K562 (cell line): Measurements from ENCODE around the gene MEAF6. TPM values are rescaled to one million over a fixed set of nuclear protein-coding genes. Genes with fewer than 3 reads are reported as not detected.

Experiments
- ATF1 ChIP-seq, 2 experiments: fragments of 450-650 bp in 1 of 2; IDR thresholded peaks; 2 replicates each; pipeline ENCODE4 v1.6.1; 2016; ENCODE audit warnings: missing compliant biosample characterization in 1 of 2, missing genetic modification characterization in 1 of 2
- CHD4 ChIP-seq: fragments of 200-600 bp; sonication (generic); IDR thresholded peaks from 3 replicates; pipeline ENCODE4 v1.6.1; 2012; ENCODE audit warnings: low read depth, mild to moderate bottlenecking, mixed read lengths, low read length, inconsistent platforms; ENCODE audit not compliant: insufficient read depth, insufficient replicate concordance, poor library complexity, severe bottlenecking
- FOXA3 ChIP-seq, 2 experiments: fragments of 450-650 bp in 1 of 2; sonication (generic) in 1 of 2; formaldehyde crosslinking; IDR thresholded peaks in 1 of 2; conservative IDR thresholded peaks in 1 of 2; 2 replicates each; pipeline versions ENCODE4 v1.4.0 to v1.8.0; 2020 to 2022; ENCODE audit warnings: mild to moderate bottlenecking in 2 of 2, missing genetic modification reagents in 1 of 2
- HNRNPLL ChIP-seq: fragments of 200-400 bp; formaldehyde crosslinking; IDR thresholded peaks from 2 replicates; pipeline ENCODE4 v1.6.1; 2017; ENCODE audit warnings: low read length, low read depth, mild to moderate bottlenecking; ENCODE audit not compliant: poor library complexity, severe bottlenecking
- ILK ChIP-seq: fragments of 450-650 bp; IDR thresholded peaks from 2 replicates; pipeline ENCODE4 v1.6.1; 2016; ENCODE audit warnings: missing genetic modification characterization, low read depth, mild to moderate bottlenecking, missing compliant biosample characterization, moderate library complexity, borderline replicate concordance
- JUND ChIP-seq, 2 experiments: IDR thresholded peaks; 2 replicates in 1 of 2; 3 replicates in 1 of 2; pipeline ENCODE4 v1.6.1; 2011; ENCODE audit warnings: borderline replicate concordance in 2 of 2, low read depth in 2 of 2, low read length in 2 of 2, improper control_type of control experiment in 1 of 2, missing biosample characterization in 1 of 2, missing genetic modification characterization in 1 of 2, missing genetic modification reagents in 1 of 2
- MAZ ChIP-seq, 2 experiments: fragments of 450-650 bp in 1 of 2; sonication (generic) in 1 of 2; formaldehyde crosslinking; IDR thresholded peaks in 1 of 2; conservative IDR thresholded peaks in 1 of 2; 2 replicates each; pipeline versions ENCODE4 v1.4.0 to v1.5.0; 2020; ENCODE audit warnings: mild to moderate bottlenecking in 1 of 2, missing genetic modification reagents in 1 of 2
- MEF2D ChIP-seq: conservative IDR thresholded peaks from 2 replicates; pipeline ENCODE4 v1.6.1; 2016; ENCODE audit warnings: low read depth, missing genetic modification characterization, missing compliant biosample characterization
- NR1H2 ChIP-seq: sonication (generic); formaldehyde crosslinking; IDR thresholded peaks from 2 replicates; pipeline ENCODE4 v1.4.0; 2020; ENCODE audit warnings: mild to moderate bottlenecking, missing genetic modification reagents
- POLR2G ChIP-seq: fragments of 200-400 bp; formaldehyde crosslinking; IDR thresholded peaks from 2 replicates; pipeline ENCODE4 v1.6.1; 2017; ENCODE audit warnings: low read depth, mild to moderate bottlenecking, antibody characterized with exemption, low read length, moderate library complexity
- POLR3A ChIP-seq: IDR thresholded peaks from 2 replicates; pipeline ENCODE4 v1.6.1; 2011; ENCODE audit warnings: borderline replicate concordance, mild to moderate bottlenecking, moderate library complexity; ENCODE audit not compliant: insufficient read length, insufficient read depth; ENCODE audit errors: extremely low read depth
- RBM25 ChIP-seq: fragments of 200-400 bp; formaldehyde crosslinking; IDR thresholded peaks from 2 replicates; pipeline ENCODE4 v1.6.1; 2018; ENCODE audit warnings: low read length, low read depth, moderate library complexity; ENCODE audit not compliant: severe bottlenecking
- RHOXF2B ChIP-seq: fragments of 250-450 bp; sonication (Bioruptor Pico); conservative IDR thresholded peaks from 2 replicates; pipeline ENCODE4 v1.5.1; 2021
- SMAD1 ChIP-seq: fragments of 150-350 bp; IDR thresholded peaks from 2 replicates; pipeline ENCODE4 v1.6.1; 2014; ENCODE audit warnings: low read length, low read depth; ENCODE audit not compliant: partially characterized antibody
- STAT5B ChIP-seq: fragments of 250-450 bp; sonication (Bioruptor Pico); IDR thresholded peaks from 2 replicates; pipeline ENCODE4 v1.8.0; 2021; ENCODE audit warnings: mild to moderate bottlenecking, inconsistent platforms
- WHSC1 ChIP-seq: IDR thresholded peaks from one replicate; pipeline ENCODE4 v1.6.1; 2012; ENCODE audit warnings: low read length, control low read depth, inconsistent platforms
- ZBTB7A ChIP-seq: IDR thresholded peaks from 2 replicates; pipeline ENCODE4 v1.6.1; 2011; ENCODE audit warnings: low read depth, mild to moderate bottlenecking, low read length, moderate library complexity, borderline replicate concordance; ENCODE audit not compliant: control insufficient read depth
- ZEB2 ChIP-seq: fragments of 450-650 bp; IDR thresholded peaks from 2 replicates; pipeline ENCODE4 v1.6.1; 2016
- ZNF274 ChIP-seq: IDR thresholded peaks from 2 replicates; pipeline ENCODE4 v1.6.1; 2011; ENCODE audit warnings: low read depth, mild to moderate bottlenecking, low read length, moderate library complexity, borderline replicate concordance
- ZNF764 ChIP-seq: fragments of 250-450 bp; sonication (Bioruptor Pico); IDR thresholded peaks from 2 replicates; pipeline ENCODE4 v1.4.0; 2020; ENCODE audit warnings: low read depth, mild to moderate bottlenecking, moderate library complexity
- ZNF785 ChIP-seq: fragments of 250-450 bp; sonication (Bioruptor Pico); IDR thresholded peaks from 2 replicates; pipeline ENCODE4 v1.4.0; 2020; ENCODE audit warnings: mild to moderate bottlenecking
- polyA plus RNA-seq, 8 experiments: library from polyadenylated mRNA; depleted of rRNA in 4 of 8; stranded (reverse) in 5 of 8; unstranded in 3 of 8; fragments of >200 nt; fragmentation: Nextera tagmentation in 2 of 8; fragmentation: Illumina TruSeq in 1 of 8; extraction: Ambion mirVana in 2 of 8; extraction: Trizol in 1 of 8; gene quantifications; 2 replicates each; pipeline versions ENCODE4 v1.2.1 to v1.2.3, GENCODE V29; 2011 to 2014; ENCODE audit warnings: inconsistent platforms in 1 of 8, missing spikeins in 1 of 8
- total RNA-seq, 7 experiments: library from RNA; depleted of rRNA in 6 of 7; stranded (reverse); fragments of >200 nt in 6 of 7; fragmentation: Illumina TruSeq in 2 of 7; extraction: Trizol in 2 of 7; gene quantifications; 2 replicates each; pipeline versions ENCODE4 v1.2.1 to v1.2.3, GENCODE V29; 2011 to 2021; ENCODE audit warnings: low replicate concordance in 1 of 7
- TF ChIP-seq, protein P1 (sequence below), 2 experiments: IDR thresholded peaks; 2 replicates each; pipeline ENCODE4 v1.6.1; 2011; ENCODE audit warnings: borderline replicate concordance in 1 of 2, control low read depth in 1 of 2, low read depth in 1 of 2, low read length in 1 of 2, mild to moderate bottlenecking in 1 of 2, mixed read lengths in 1 of 2, moderate library complexity in 1 of 2; ENCODE audit not compliant: insufficient read depth in 1 of 2, insufficient read length in 1 of 2, poor library complexity in 1 of 2, severe bottlenecking in 1 of 2; ENCODE audit errors: extremely low read depth in 1 of 2
- TF ChIP-seq, protein P2 (sequence below): fragments of 450-650 bp; formaldehyde crosslinking; IDR thresholded peaks from 2 replicates; pipeline ENCODE4 v1.4.0; 2020; ENCODE audit warnings: mild to moderate bottlenecking

Gene MEAF6
- total and polyA plus RNA-seq, 9 of the 15 experiments (the other 6 are each of a cell fraction or from before 2014, with no cell fraction given): 55.0 to 151 (median 92.3) TPM

DNA sequence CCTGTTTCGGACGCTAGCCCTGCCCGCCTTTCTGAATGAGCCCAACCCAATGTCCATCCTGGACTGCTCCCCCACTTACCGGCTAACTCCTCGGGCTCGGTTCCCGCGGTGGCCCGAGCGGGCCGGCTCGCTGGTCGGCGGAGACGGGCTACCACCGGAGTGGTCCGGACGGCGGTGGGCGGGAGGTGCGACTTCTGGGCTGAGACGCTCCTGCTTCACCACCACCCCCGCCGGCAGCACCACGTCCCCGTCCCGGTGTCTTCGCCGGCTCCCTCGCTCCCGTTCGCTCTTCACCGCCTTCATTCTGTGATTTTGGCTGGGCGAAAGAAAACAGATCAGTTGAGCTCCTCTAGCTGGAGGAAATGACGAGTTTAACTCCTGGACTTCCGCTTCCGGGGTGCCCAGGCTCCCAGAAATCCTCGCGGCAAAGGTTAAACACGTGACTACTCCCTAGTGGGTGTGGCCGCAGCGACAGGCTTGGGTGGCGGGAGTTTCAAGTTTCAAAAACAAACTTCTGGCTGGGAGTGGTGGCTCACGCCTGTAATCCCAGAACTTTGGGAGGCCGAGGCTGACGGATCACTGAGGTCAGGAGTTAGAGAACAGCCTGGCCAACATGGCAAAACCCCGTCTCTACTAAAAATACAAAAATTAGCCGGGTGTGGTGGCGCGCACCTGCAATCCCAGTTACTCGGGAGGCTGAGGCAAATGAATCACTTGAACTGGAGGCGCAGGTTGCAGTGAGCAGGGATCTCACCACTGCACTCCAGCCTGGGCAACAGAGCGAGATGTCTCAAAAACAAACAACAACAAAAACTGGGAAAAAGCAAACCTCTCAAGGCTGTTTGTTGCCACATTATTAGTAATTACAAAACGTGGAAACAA is 39.6 kb upstream of the MEAF6 start, which contains the start of gene SNIP1 (continued):
- TF ChIP-seq MAZ (CRISPR knock-in tag; conservative IDR thresholded peaks at IDR 0.05 in 1 of 2, IDR thresholded peaks at IDR 0.05 in 1 of 2) (peak; percentile 59 to 71; a peak in 3 of 4 replicates), ZNF785 (CRISPR knock-in tag) (no peak), ZBTB7A (no peak; the same call in 1 of the 2 replicates), ZNF764 (no peak), NR1H2 (CRISPR knock-in tag) (no peak), ZNF274 (no peak), RBM25 (peak; percentile 81), RHOXF2B (CRISPR knock-in tag) (no peak; the same call in 1 of the 2 replicates), FOXA3 (CRISPR knock-in tag; conservative IDR thresholded peaks at IDR 0.05 in 1 of 2, IDR thresholded peaks at IDR 0.05 in 1 of 2) (no peak), STAT5B (CRISPR knock-in tag) (no peak), SMAD1 (peak; percentile 53), ILK (tag) (no peak), HNRNPLL (no peak), WHSC1 (no peak), MEF2D (peak; percentile 32; the same call in 1 of the 2 replicates), CHD4 (no peak), ZEB2 (peak; percentile 49; the same call in 1 of the 2 replicates), POLR2G (peak; percentile 87), ATF1 (CRISPR knock-in tag; IDR thresholded peaks at IDR 0.05) (no peak), ATF1 (tag; IDR thresholded peaks at IDR 0.05) (peak; percentile 95), JUND (IDR thresholded peaks at IDR 0.05; ENCODE audit: borderline replicate concordance, low read depth, low read length) (peak; percentile 41; the same call in 1 of the 2 replicates), JUND (tag; IDR thresholded peaks at IDR 0.05; ENCODE audit: borderline replicate concordance, low read depth, low read length) (peak; percentile 39; the same call in 1 of the 3 replicates), POLR3A (no peak)
- TF ChIP-seq, protein P1, sequence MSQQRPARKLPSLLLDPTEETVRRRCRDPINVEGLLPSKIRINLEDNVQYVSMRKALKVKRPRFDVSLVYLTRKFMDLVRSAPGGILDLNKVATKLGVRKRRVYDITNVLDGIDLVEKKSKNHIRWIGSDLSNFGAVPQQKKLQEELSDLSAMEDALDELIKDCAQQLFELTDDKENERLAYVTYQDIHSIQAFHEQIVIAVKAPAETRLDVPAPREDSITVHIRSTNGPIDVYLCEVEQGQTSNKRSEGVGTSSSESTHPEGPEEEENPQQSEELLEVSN (IDR thresholded peaks at IDR 0.05; ENCODE audit: borderline replicate concordance in 1 of 2, extremely low read depth in 1 of 2, insufficient read depth in 1 of 2, insufficient read length in 1 of 2, low read depth in 1 of 2, low read length in 1 of 2, poor library complexity in 1 of 2, severe bottlenecking in 1 of 2): peak; percentile 16 to 82
- TF ChIP-seq, protein P2, sequence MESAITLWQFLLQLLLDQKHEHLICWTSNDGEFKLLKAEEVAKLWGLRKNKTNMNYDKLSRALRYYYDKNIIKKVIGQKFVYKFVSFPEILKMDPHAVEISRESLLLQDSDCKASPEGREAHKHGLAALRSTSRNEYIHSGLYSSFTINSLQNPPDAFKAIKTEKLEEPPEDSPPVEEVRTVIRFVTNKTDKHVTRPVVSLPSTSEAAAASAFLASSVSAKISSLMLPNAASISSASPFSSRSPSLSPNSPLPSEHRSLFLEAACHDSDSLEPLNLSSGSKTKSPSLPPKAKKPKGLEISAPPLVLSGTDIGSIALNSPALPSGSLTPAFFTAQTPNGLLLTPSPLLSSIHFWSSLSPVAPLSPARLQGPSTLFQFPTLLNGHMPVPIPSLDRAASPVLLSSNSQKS: no peak
